Esophagus (tissue), 2 donors: ENCODE measurements around the gene PRPF6. TPM values are rescaled to one million over a fixed set of nuclear protein-coding genes. Genes with fewer than 3 reads are reported as not detected.
A peak's percentile ranks its signal among the peaks of the same experiment; 100 is the strongest.
"Not testable (repeated sequence)": the region's sequence is repeated elsewhere in the genome, so short reads cannot be mapped to it uniquely, and the experiment has no call there.

Source experiments
- H3K27ac ChIP-seq, 2 donors: one replicate each; pipeline ENCODE4 v1.5.1; 2013; ENCODE audit warnings: low read depth in 2 of 2, mild to moderate bottlenecking in 2 of 2, inconsistent platforms in 1 of 2, low read length in 1 of 2, moderate library complexity in 1 of 2
- H3K27me3 ChIP-seq, 2 donors: one replicate each; pipeline ENCODE4 v1.6.1; 2013; ENCODE audit warnings: low read length in 2 of 2, control low read depth in 1 of 2, mild to moderate bottlenecking in 1 of 2; ENCODE audit not compliant: insufficient read depth in 2 of 2, control insufficient read depth in 1 of 2
- H3K36me3 ChIP-seq, 2 donors: one replicate each; pipeline ENCODE4 v1.6.1; 2013; ENCODE audit warnings: low read length in 1 of 2; ENCODE audit not compliant: control insufficient read depth in 2 of 2, insufficient read depth in 2 of 2
- H3K4me1 ChIP-seq, 2 donors: one replicate each; pipeline ENCODE4 v1.6.1; 2013; ENCODE audit warnings: low read length in 1 of 2; ENCODE audit not compliant: control insufficient read depth in 2 of 2, insufficient read depth in 2 of 2
- H3K4me3 ChIP-seq, 2 donors: one replicate each; pipeline ENCODE4 v1.5.1; 2013; ENCODE audit warnings: low read length in 2 of 2, mild to moderate bottlenecking in 2 of 2, low read depth in 1 of 2, moderate library complexity in 1 of 2
- H3K9me3 ChIP-seq, 2 donors: one replicate each; pipeline ENCODE4 v1.6.1; 2013; ENCODE audit warnings: mild to moderate bottlenecking in 2 of 2, low read depth in 1 of 2, low read length in 1 of 2, moderate library complexity in 1 of 2; ENCODE audit not compliant: control insufficient read depth in 2 of 2, insufficient read depth in 1 of 2
- WGBS, 2 donors: extraction: QIAGEN DNeasy Blood & Tissue Kit; methylation state at CpG; one replicate each; pipeline ENCODE4 v1.1.7; 2013; 5-methylcytosine and 5-hydroxymethylcytosine counted together
- polyA plus RNA-seq, 2 donors: library from polyadenylated mRNA; stranded (reverse); fragments of 200-250 nt; gene quantifications; one replicate each; pipeline ENCODE4 v1.2.3, GENCODE V29; 2013
- donor health status: healthy with polysubstance abuse.
- donor health status: Bipolar disorder and iron deficiency.

The PRPF6 gene
- polyA plus RNA-seq, 2 donors, result 24.6 to 39.0 TPM

GRCh38 chr20:63967330-63968135 lies 13.4 kb upstream of the PRPF6 start:
- H3K27ac ChIP-seq, result no peak overlapping the region
- H3K4me3 ChIP-seq, result no peak overlapping the region
- H3K36me3 ChIP-seq, result peaks cover 6 to 38% of the 10 kb centered on the region in 2 donors
- H3K4me1 ChIP-seq, result peaks cover 2 to 15% of the 10 kb centered on the region in 2 donors
- H3K27me3 ChIP-seq, result no peaks in the 10 kb centered on the region
- WGBS, 2 donors, result 90 to 91% methylated on average over 28 of the region's 28 CpGs
- peaks cover 0 to 3% of the 10 kb centered on the region in 2 donors for H3K9me3 ChIP-seq

GRCh38 chr20:63968136-63968927 lies 12.6 kb upstream of the PRPF6 start:
- peak overlapping the region in 1 of 2 donors; percentile 34 for H3K27ac ChIP-seq
- H3K27me3 ChIP-seq, result no peaks in the 10 kb centered on the region
- H3K9me3 ChIP-seq, result peaks cover 0 to 3% of the 10 kb centered on the region in 2 donors
- H3K4me3 ChIP-seq, result peak overlapping the region; percentile 68 to 88
- H3K4me1 ChIP-seq, result peaks cover 2 to 15% of the 10 kb centered on the region in 2 donors
- peaks cover 6 to 30% of the 10 kb centered on the region in 2 donors for H3K36me3 ChIP-seq
- WGBS, 2 donors, result 73 to 74% methylated on average over 14 of the region's 14 CpGs

GRCh38 chr20:63968928-63969760 lies 11.8 kb upstream of the PRPF6 start:
- H3K36me3 ChIP-seq, result peaks cover 6 to 22% of the 10 kb centered on the region in 2 donors
- no peaks in the 10 kb centered on the region for H3K27me3 ChIP-seq
- H3K4me3 ChIP-seq, result peak overlapping the region; percentile 68 to 88
- peak overlapping the region; percentile 28 to 63 for H3K27ac ChIP-seq
- peaks cover 2 to 18% of the 10 kb centered on the region in 2 donors for H3K4me1 ChIP-seq
- H3K9me3 ChIP-seq, result peaks cover 0 to 3% of the 10 kb centered on the region in 2 donors
- 1 to 2% methylated on average over 44 to 70 of the region's 70 CpGs for WGBS, 2 donors

- Histone ChIP-seq H3K9me3 (peaks cover 0 to 3% of the 10 kb centered on the region in 2 donors), H3K36me3 (peaks cover 7 to 21% of the 10 kb centered on the region in 2 donors), H3K27me3 (no peaks in the 10 kb centered on the region), H3K27ac (peak within 1 kb of the TSS; percentile 28 to 63), H3K4me1 (peaks cover 2 to 20% of the 10 kb centered on the region in 2 donors), H3K4me3 (peak within 1 kb of the TSS; percentile 68 to 88)
- 5% methylated on average over 33 to 54 of the region's 73 CpGs for WGBS, 2 donors
Measured at GRCh38 chr20:63969838-63970713, 10.9 kb upstream of the PRPF6 start, which contains the start of gene ZNF512B. ZNF512B (minus strand) TSS chr20:63969930; CDS start chr20:63967950, 1,980 bp downstream.

GRCh38 chr20:63970714-63971431 lies 10.1 kb upstream of the PRPF6 start:
- Histone ChIP-seq H3K4me3 (no peak overlapping the region), H3K27ac (no peak overlapping the region), H3K36me3 (peaks cover 10 to 26% of the 10 kb centered on the region in 2 donors), H3K27me3 (no peaks in the 10 kb centered on the region), H3K4me1 (peaks cover 2 to 20% of the 10 kb centered on the region in 2 donors), H3K9me3 (peaks cover 0 to 3% of the 10 kb centered on the region in 2 donors)
- 86 to 90% methylated on average over 5 of the region's 5 CpGs for WGBS, 2 donors

- H3K9me3 ChIP-seq, H3K27me3 ChIP-seq, H3K27ac ChIP-seq, H3K4me3 ChIP-seq: not testable (repeated sequence)
- Histone ChIP-seq H3K4me1 (peaks cover 2 to 20% of the 10 kb centered on the region in 2 donors), H3K36me3 (peaks cover 10 to 18% of the 10 kb centered on the region in 2 donors)
- WGBS, 2 donors, result 84 to 87% methylated on average over 10 of the region's 10 CpGs
Measured at GRCh38 chr20:63971960-63972311, 9.0 kb upstream of the PRPF6 start.

- Histone ChIP-seq H3K27me3 (no peaks in the 10 kb centered on the region), H3K9me3 (no peaks in the 10 kb centered on the region), H3K4me3 (no peak overlapping the region), H3K4me1 (peaks cover 2 to 20% of the 10 kb centered on the region in 2 donors), H3K36me3 (peaks cover 6 to 12% of the 10 kb centered on the region in 2 donors), H3K27ac (peak overlapping the region in 1 of 2 donors; percentile 30)
- 70 to 77% methylated on average over 18 of the region's 18 CpGs for WGBS, 2 donors
Measured at GRCh38 chr20:63972312-63973159, 8.4 kb upstream of the PRPF6 start.

- no peaks in the 10 kb centered on the region for H3K27me3 ChIP-seq
- H3K27ac ChIP-seq, result no peak overlapping the region
- no peaks in the 10 kb centered on the region for H3K9me3 ChIP-seq
- peaks cover 1 to 22% of the 10 kb centered on the region in 2 donors for H3K4me1 ChIP-seq
- H3K4me3 ChIP-seq, result no peak overlapping the region
- H3K36me3 ChIP-seq, result peaks cover 5 to 9% of the 10 kb centered on the region in 2 donors
- 96 to 98% methylated on average over 3 of the region's 3 CpGs for WGBS, 2 donors
Measured at GRCh38 chr20:63973160-63973479, 7.8 kb upstream of the PRPF6 start.
